ENCODE results near the gene MRPS34.

The MRPS34 gene

GRCh38 chr16:1768767-1769401, 4.0 kb downstream of the MRPS34 start:
- DNase-seq, result no peak

GRCh38 chr16:1768061-1768766, 4.7 kb downstream of the MRPS34 start:
- DNase-seq, result no peak

GRCh38 chr16:1767116-1767994, 5.6 kb downstream of the MRPS34 start:
- no peak for DNase-seq

- DNase-seq, result no peak
Measured at GRCh38 chr16:1766701-1767100, 6.2 kb downstream of the MRPS34 start.

GRCh38 chr16:1766231-1766630, 6.7 kb downstream of the MRPS34 start:
- DNase-seq, result no peak

GRCh38 chr16:1765826-1766225, 7.1 kb downstream of the MRPS34 start:
- DNase-seq, result no peak

GRCh38 chr16:1764971-1765370, 8.0 kb downstream of the MRPS34 start:
- DNase-seq, result no peak

- peak; percentile 52 for DNase-seq
Measured at GRCh38 chr16:1763521-1764511, 9.1 kb downstream of the MRPS34 start.

- no peak for DNase-seq
Measured at GRCh38 chr16:1762879-1763520, 9.9 kb downstream of the MRPS34 start.

- no peak for DNase-seq
Measured at GRCh38 chr16:1762196-1762878, 10.6 kb downstream of the MRPS34 start.

- no peak for DNase-seq
Measured at GRCh38 chr16:1761751-1762150, 11.2 kb downstream of the MRPS34 start.

GRCh38 chr16:1760911-1761310, 12.0 kb downstream of the MRPS34 start:
- DNase-seq, result no peak

- no peak for DNase-seq
Measured at GRCh38 chr16:1759511-1759910, 13.4 kb downstream of the MRPS34 start.

GRCh38 chr16:1758923-1759322, 14.0 kb downstream of the MRPS34 start:
- DNase-seq, result no peak

GRCh38 chr16:1757714-1758461, 15.0 kb downstream of the MRPS34 start:
- no peak for DNase-seq

GRCh38 chr16:1754204-1754603, 18.7 kb downstream of the MRPS34 start:
- DNase-seq, result no peak

GRCh38 chr16:1752853-1753252, 20.1 kb downstream of the MRPS34 start:
- no peak for DNase-seq

- no peak for DNase-seq
Measured at GRCh38 chr16:1751946-1752345, 21.0 kb downstream of the MRPS34 start.

- no peak for DNase-seq
Measured at GRCh38 chr16:1749152-1750117, 23.5 kb downstream of the MRPS34 start.

Data from fibroblast of upper back skin (primary cell).